T-cell (primary cell): ENCODE data around the gene ACCS. TPM values are rescaled to one million over a fixed set of nuclear protein-coding genes. Genes with fewer than 3 reads are reported as not detected.

Experiments used
- ATAC-seq, 4 experiments: fragments of 200-7000 bp in 3 of 4; fragments of 150-1000 bp in 1 of 4; cut with Tn5 transposase; replicated peaks in 1 of 4; 1 replicate in 3 of 4; 2 replicates in 1 of 4; pipeline ENCODE4 v1.10.0; 2021; ENCODE audit warnings: moderate library complexity in 3 of 4, mild to moderate bottlenecking in 2 of 4, moderate number of reproducible peaks in 1 of 4
- CTCF ChIA-PET, 2 donors: fragments of 300-600 bp; sonication (Branson Sonifier 250); formaldehyde crosslinking; loops; one replicate each; lab custom pipeline; 2022; ENCODE audit warnings: antibody characterized with exemption in 2 of 2; lab: Charles Lee
- POLR2A ChIA-PET, 2 donors: fragments of 300-600 bp; sonication (Branson Sonifier 250); formaldehyde crosslinking; loops; one replicate each; lab custom pipeline; 2022; ENCODE audit warnings: antibody characterized with exemption in 2 of 2; lab: Charles Lee
- DNase-seq, 35 experiments: peaks; one replicate each; pipeline versions ENCODE4 v3.0.0 to v3.0.0-alpha.2; 2013 to 2023
- H3K27ac ChIP-seq: one replicate; pipeline ENCODE4 v1.5.1; 2013; ENCODE audit warnings: low read length
- H3K27me3 ChIP-seq, 2 experiments: replicated peaks in 1 of 2; 1 replicate in 1 of 2; 2 replicates in 1 of 2; pipeline versions ENCODE4 v1.6.1 to v1.7.0; 2013; ENCODE audit warnings: low read length in 1 of 2, mixed read lengths in 1 of 2; ENCODE audit not compliant: control insufficient read depth in 2 of 2, insufficient read depth in 2 of 2; ENCODE audit errors: extremely low read depth in 1 of 2
- H3K36me3 ChIP-seq, 2 donors: 1 replicate in 1 of 2; 2 replicates in 1 of 2; pipeline versions ENCODE4 v1.6.1 to v1.7.0; 2013; ENCODE audit warnings: low read length in 1 of 2; ENCODE audit not compliant: control insufficient read depth in 2 of 2, insufficient read depth in 1 of 2; ENCODE audit errors: extremely low read depth in 1 of 2
- H3K4me1 ChIP-seq, 2 experiments: 1 replicate in 1 of 2; 2 replicates in 1 of 2; pipeline versions ENCODE4 v1.6.1 to v1.7.0; 2013; ENCODE audit warnings: low read length in 2 of 2, mixed read lengths in 1 of 2; ENCODE audit not compliant: insufficient read depth in 2 of 2, control insufficient read depth in 1 of 2; ENCODE audit errors: extremely low read depth in 1 of 2
- H3K4me3 ChIP-seq, 2 donors: 1 replicate in 1 of 2; 2 replicates in 1 of 2; pipeline versions ENCODE4 v1.5.1 to v1.7.0; 2013; ENCODE audit warnings: mild to moderate bottlenecking in 2 of 2, low read length in 1 of 2, moderate library complexity in 1 of 2; ENCODE audit not compliant: control insufficient read depth in 1 of 2; ENCODE audit errors: extremely low read depth in 1 of 2
- H3K9me3 ChIP-seq: 2 replicates; pipeline ENCODE4 v1.7.0; 2013
- H3K27ac Mint-ChIP-seq, 2 donors: one replicate each; pipeline ENCODE4 v1.8.0; 2020 to 2021; ENCODE audit warnings: mild to moderate bottlenecking in 2 of 2, mixed read lengths in 2 of 2
- H3K27me3 Mint-ChIP-seq, 2 donors: one replicate each; pipeline ENCODE4 v1.8.0; 2021 to 2022; ENCODE audit warnings: mixed read lengths in 2 of 2
- H3K36me3 Mint-ChIP-seq: one replicate; pipeline ENCODE4 v1.8.0; 2021; ENCODE audit warnings: mixed read lengths
- H3K4me1 Mint-ChIP-seq, 3 donors: one replicate each; pipeline ENCODE4 v1.8.0; 2020 to 2022; ENCODE audit warnings: mixed read lengths in 3 of 3, mild to moderate bottlenecking in 1 of 3
- H3K4me3 Mint-ChIP-seq, 3 donors: one replicate each; pipeline ENCODE4 v1.8.0; 2020 to 2022; ENCODE audit warnings: mild to moderate bottlenecking in 3 of 3, mixed read lengths in 3 of 3, moderate library complexity in 3 of 3
- H3K9me3 Mint-ChIP-seq, 3 donors: one replicate each; pipeline ENCODE4 v1.8.0; 2020 to 2022; ENCODE audit warnings: mixed read lengths in 3 of 3
- WGBS: methylation state at CpG from one replicate; pipeline ENCODE4 v1.1.5; 2013; ENCODE audit warnings: missing lambda C conversion rate; ENCODE audit not compliant: insufficient coverage; 5-methylcytosine and 5-hydroxymethylcytosine counted together
- total RNA-seq, 35 experiments: library from RNA in 6 of 35; stranded (reverse) in 6 of 35; fragments of 120-200 nt in 1 of 35; gene quantifications; one replicate each; pipeline versions ENCODE4 v1.2.1 to v1.2.4 and lab custom pipeline; 2013 to 2026

Gene ACCS
- total RNA-seq, 5 donors from 2014 or later (not counting 1 experiment from before 2014, with no cell fraction given), result 18.9 to 66.4 (median 27.5) TPM

DNA sequence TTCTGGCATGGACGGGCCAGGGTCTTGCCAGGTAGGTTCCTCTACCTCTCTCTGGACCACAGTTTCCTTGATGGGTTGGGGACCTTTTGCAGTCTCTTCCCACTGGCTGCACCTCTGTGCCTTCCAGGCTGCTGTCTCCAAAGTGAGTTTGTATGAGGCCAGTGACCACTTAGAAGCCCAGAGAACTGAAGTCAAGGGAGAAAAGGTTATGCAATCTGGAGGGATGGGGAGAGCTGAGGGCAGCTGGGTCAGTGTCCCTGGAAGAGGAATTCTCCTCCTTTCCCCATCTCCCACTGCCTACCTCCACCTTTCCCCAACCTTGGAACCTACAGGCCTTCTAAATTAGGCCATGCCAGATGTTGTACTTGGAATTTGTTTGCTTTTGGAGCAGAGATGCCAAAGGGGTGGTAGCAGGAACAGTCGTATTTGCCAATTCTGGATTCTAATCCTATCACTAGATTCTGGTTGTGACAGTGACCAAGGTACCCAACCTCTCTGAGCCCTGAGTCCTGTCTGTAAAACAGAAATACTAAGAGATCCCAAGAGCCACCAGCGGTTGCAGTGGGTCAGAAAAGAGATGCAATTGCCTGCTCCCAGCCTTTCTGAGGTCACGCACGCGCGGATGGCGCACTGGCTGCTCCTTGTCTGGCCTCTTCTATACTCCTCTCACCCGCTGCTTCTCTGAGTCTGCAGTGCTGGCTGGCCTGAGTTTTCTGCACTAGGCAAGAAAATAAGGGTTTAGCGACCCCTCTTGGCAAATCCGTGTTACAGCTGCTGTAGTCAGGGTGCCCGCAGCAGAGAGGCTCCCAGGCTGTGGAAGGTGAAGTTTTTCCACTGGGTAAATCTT is 29.0 kb upstream of the ACCS start:
- no peaks in the 10 kb centered on the region for H3K4me1 ChIP-seq
- ATAC-seq, result peak in 1 of 4 experiments; percentile 37
- H3K27me3 ChIP-seq, result peaks cover under 1 to 6% of the 10 kb centered on the region in 2 experiments
- peak in 7 of 35 experiments; percentile 2 to 37 (median 7) for DNase-seq
- WGBS, result 67% methylated on average over 2 of the region's 12 CpGs
- Mint-ChIP-seq H3K27ac (no peak overlapping the region), H3K27me3 (peaks cover 11 to 12% of the 10 kb centered on the region in 2 donors), H3K9me3 (peaks cover 6 to 13% (median 8%) of the 10 kb centered on the region in 3 donors), H3K4me3 (no peak overlapping the region), H3K36me3 (peaks cover 4% of the 10 kb centered on the region), H3K4me1 (no peaks in the 10 kb centered on the region)
- CTCF ChIA-PET, result interaction anchor here (0.6 to 1.4 kb wide), 2 partner anchors 147 to 184 kb away, joined by 3 to 6 read pairs; no protein-coding TSS in a partner anchor
- no peaks in the 10 kb centered on the region for H3K9me3 ChIP-seq
- POLR2A ChIA-PET, result no interaction called here
- no peaks in the 10 kb centered on the region for H3K36me3 ChIP-seq
- H3K4me3 ChIP-seq, result no peak overlapping the region
- H3K27ac ChIP-seq, result no peak overlapping the region

DNA sequence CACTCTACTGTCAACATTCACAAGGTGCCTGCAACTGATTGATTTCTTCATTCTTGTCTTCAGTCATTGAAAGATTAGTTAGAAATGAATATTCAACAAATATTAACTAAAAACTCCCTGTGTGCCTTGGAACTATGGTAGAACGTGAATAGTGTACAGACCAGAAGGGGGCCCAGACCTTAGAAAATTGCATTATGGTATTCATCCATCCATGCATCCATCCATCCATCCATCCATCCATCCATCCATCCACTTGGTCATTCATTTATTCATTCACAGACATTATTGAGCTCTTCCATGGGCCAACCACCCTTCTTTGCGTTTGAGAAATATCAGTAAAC is 28.4 kb upstream of the ACCS start:
- POLR2A ChIA-PET, result no interaction called here
- CTCF ChIA-PET, result interaction anchor here in 1 of 2 donors (1.4 kb wide), 1 partner anchor 148 kb away, joined by 3 read pairs; no protein-coding TSS in a partner anchor
- no peak overlapping the region for H3K4me3 ChIP-seq
- H3K4me3 Mint-ChIP-seq, result no peak overlapping the region
- no peak overlapping the region for H3K27ac ChIP-seq
- no peaks in the 10 kb centered on the region for H3K27me3 ChIP-seq
- H3K4me1 Mint-ChIP-seq, result no peaks in the 10 kb centered on the region
- WGBS, result no CpG with 5 or more reads among the region's 2 CpGs
- H3K36me3 Mint-ChIP-seq, result peaks cover 4% of the 10 kb centered on the region
- no peak for ATAC-seq
- DNase-seq, result no peak
- no peaks in the 10 kb centered on the region for H3K36me3 ChIP-seq
- no peaks in the 10 kb centered on the region for H3K4me1 ChIP-seq
- peaks cover 6 to 8% of the 10 kb centered on the region in 2 donors for H3K27me3 Mint-ChIP-seq
- H3K9me3 Mint-ChIP-seq, result peaks cover 6 to 13% (median 8%) of the 10 kb centered on the region in 3 donors
- H3K27ac Mint-ChIP-seq, result no peak overlapping the region
- no peaks in the 10 kb centered on the region for H3K9me3 ChIP-seq

GRCh38 chr11:44043157-44043556 is 22.9 kb upstream of the ACCS start:
- WGBS, result 86% methylated on average over 1 of the region's 2 CpGs
- CTCF ChIA-PET, result interaction anchor here in 1 of 2 donors (0.6 kb wide), 1 partner anchor 761 kb away, joined by 4 read pairs; no protein-coding TSS in a partner anchor
- Mint-ChIP-seq H3K27ac (no peak overlapping the region), H3K9me3 (peaks cover 6 to 13% (median 8%) of the 10 kb centered on the region in 3 donors), H3K4me3 (no peak overlapping the region), H3K4me1 (no peaks in the 10 kb centered on the region), H3K27me3 (peaks cover 3 to 7% of the 10 kb centered on the region in 2 donors), H3K36me3 (peaks cover 4% of the 10 kb centered on the region)
- ATAC-seq, result no peak
- no peaks in the 10 kb centered on the region for H3K9me3 ChIP-seq
- H3K4me3 ChIP-seq, result no peak overlapping the region
- H3K27ac ChIP-seq, result no peak overlapping the region
- no peaks in the 10 kb centered on the region for H3K27me3 ChIP-seq
- H3K4me1 ChIP-seq, result no peaks in the 10 kb centered on the region
- POLR2A ChIA-PET, result no interaction called here
- H3K36me3 ChIP-seq, result no peaks in the 10 kb centered on the region
- no peak for DNase-seq

DNA sequence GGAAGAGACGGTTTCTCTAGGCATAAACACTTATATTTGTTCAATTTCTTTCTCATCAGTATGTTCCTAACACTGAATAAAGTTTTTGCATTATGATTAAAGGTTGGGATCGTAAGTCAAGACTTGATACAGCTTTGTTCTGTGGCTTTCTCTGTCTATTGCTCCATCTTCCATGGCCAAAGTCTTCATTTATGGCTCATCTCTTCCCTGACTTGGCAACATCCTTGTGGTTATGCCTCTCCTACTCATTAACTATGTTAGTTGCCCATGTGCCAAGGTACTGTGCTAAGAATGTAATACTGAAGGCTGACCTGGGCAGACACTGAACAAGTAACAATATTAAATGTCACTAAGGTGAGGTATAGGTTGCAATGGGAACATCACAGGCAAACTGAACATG is 19.9 kb upstream of the ACCS start:
- DNase-seq, result no peak
- Histone ChIP-seq H3K9me3 (no peaks in the 10 kb centered on the region), H3K27ac (no peak overlapping the region), H3K27me3 (peaks cover 0 to 4% of the 10 kb centered on the region in 2 experiments), H3K4me1 (no peaks in the 10 kb centered on the region), H3K4me3 (no peak overlapping the region), H3K36me3 (no peaks in the 10 kb centered on the region)
- ATAC-seq, result no peak
- H3K27me3 Mint-ChIP-seq, result peaks cover 4 to 11% of the 10 kb centered on the region in 2 donors
- WGBS, result no CpG with 5 or more reads among the region's 2 CpGs
- peaks cover 0 to 5% (median 4%) of the 10 kb centered on the region in 3 donors for H3K9me3 Mint-ChIP-seq
- CTCF ChIA-PET, result no interaction called here
- no peak overlapping the region for H3K4me3 Mint-ChIP-seq
- H3K36me3 Mint-ChIP-seq, result no peaks in the 10 kb centered on the region
- POLR2A ChIA-PET, result no interaction called here
- no peak overlapping the region for H3K27ac Mint-ChIP-seq
- H3K4me1 Mint-ChIP-seq, result no peaks in the 10 kb centered on the region

DNA sequence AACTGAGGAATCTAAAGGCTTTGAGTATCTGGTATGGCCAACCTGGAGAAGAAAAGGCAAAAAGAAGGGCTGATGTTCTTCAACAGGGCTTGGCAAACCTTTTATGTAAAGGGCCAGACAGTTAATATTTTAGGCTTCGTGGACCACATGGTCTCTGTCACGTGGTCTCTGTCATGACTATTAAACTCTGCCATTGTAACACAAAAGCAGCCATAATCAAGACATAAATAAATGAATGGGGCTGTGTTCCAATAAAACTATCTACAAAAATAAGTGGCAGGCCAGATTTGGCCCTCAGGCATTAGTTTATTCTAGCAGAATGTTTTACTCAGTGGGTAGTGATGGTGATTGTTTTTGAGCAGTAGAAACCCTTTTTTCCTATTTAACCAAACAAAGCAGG is 18.8 kb upstream of the ACCS start:
- WGBS, result no CpG with 5 or more reads among the region's 2 CpGs
- CTCF ChIA-PET, result no interaction called here

GRCh38 chr11:44047931-44048431 is 18.1 kb upstream of the ACCS start, which contains the start of gene ACCSL:
TSS of gene ACCSL (plus strand) at chr11:44047981. CDS start at chr11:44048037, 56 bp downstream.
- ChIA-PET POLR2A (no interaction called here), CTCF (no interaction called here)
- no peak within 1 kb of the TSS for H3K27ac ChIP-seq
- Mint-ChIP-seq H3K9me3 (no peaks in the 10 kb centered on the region), H3K4me1 (no peaks in the 10 kb centered on the region), H3K4me3 (no peak within 1 kb of the TSS), H3K27me3 (peaks cover 4 to 11% of the 10 kb centered on the region in 2 donors), H3K27ac (no peak within 1 kb of the TSS), H3K36me3 (no peaks in the 10 kb centered on the region)
- H3K9me3 ChIP-seq, result no peaks in the 10 kb centered on the region
- H3K27me3 ChIP-seq, result peaks cover 0 to 4% of the 10 kb centered on the region in 2 experiments
- no peaks in the 10 kb centered on the region for H3K4me1 ChIP-seq
- 79% methylated on average over 10 of the region's 12 CpGs for WGBS
- no peak for DNase-seq
- ATAC-seq, result no peak
- no peak within 1 kb of the TSS for H3K4me3 ChIP-seq
- no peaks in the 10 kb centered on the region for H3K36me3 ChIP-seq

More for the DNA sequence above, 18.8 kb upstream of the ACCS start:
- Mint-ChIP-seq H3K36me3 (no peaks in the 10 kb centered on the region), H3K27ac (no peak overlapping the region), H3K27me3 (peaks cover 4 to 11% of the 10 kb centered on the region in 2 donors), H3K4me3 (no peak overlapping the region), H3K4me1 (no peaks in the 10 kb centered on the region), H3K9me3 (no peaks in the 10 kb centered on the region)
- POLR2A ChIA-PET, result no interaction called here
- Histone ChIP-seq H3K4me3 (no peak overlapping the region), H3K9me3 (no peaks in the 10 kb centered on the region), H3K36me3 (no peaks in the 10 kb centered on the region), H3K27me3 (peaks cover 0 to 4% of the 10 kb centered on the region in 2 experiments), H3K27ac (no peak overlapping the region), H3K4me1 (no peaks in the 10 kb centered on the region)
- ATAC-seq (no peak), DNase-seq (no peak)
